OCI-LY3 (cell line): ENCODE data around the gene TESMIN.

Experiments
- H2AFZ ChIP-seq: fragments of 200-600, 300-600 bp; shearing (Covaris generic); 2 replicates; pipeline ENCODE4 v1.6.0; 2014; ENCODE audit warnings: antibody characterized with exemption, low read depth, low read length
- H3K27ac ChIP-seq: fragments of 200-600, 300-600 bp; sonication (generic); 2 replicates; pipeline ENCODE4 v1.5.1; 2014; ENCODE audit warnings: mild to moderate bottlenecking, low read length, moderate library complexity, mixed read lengths
- H3K27me3 ChIP-seq: fragments of 200-600, 300-600 bp; sonication (generic); 2 replicates; pipeline ENCODE4 v1.6.1; 2014; ENCODE audit warnings: low read depth, low read length, mixed read lengths
- H3K36me3 ChIP-seq: fragments of 200-600, 300-600 bp; sonication (generic); replicated peaks from 2 replicates; pipeline ENCODE3; 2014; ENCODE audit warnings: low read depth, low read length, mixed read lengths
- H3K4me1 ChIP-seq: fragments of 300-600, 200-600 bp; sonication (generic); 2 replicates; pipeline ENCODE4 v1.6.1; 2014; ENCODE audit warnings: low read length, mixed read lengths
- H3K4me2 ChIP-seq: fragments of 200-600, 300-600 bp; sonication (generic); 2 replicates; pipeline ENCODE4 v1.6.1; 2014; ENCODE audit warnings: low read length, mixed read lengths
- H3K4me3 ChIP-seq: fragments of 300-600, 200-600 bp; sonication (generic); 2 replicates; pipeline ENCODE4 v1.5.1; 2014; ENCODE audit warnings: antibody characterized with exemption, mild to moderate bottlenecking, low read length, moderate library complexity
- H3K79me2 ChIP-seq: fragments of 300-600, 200-600 bp; shearing (Covaris generic); 2 replicates; pipeline ENCODE4 v1.6.1; 2014; ENCODE audit warnings: mild to moderate bottlenecking, low read length, mixed read lengths
- H3K9ac ChIP-seq: fragments of 300-600, 200-600 bp; shearing (Covaris generic); 2 replicates; pipeline ENCODE4 v1.6.0; 2014; ENCODE audit warnings: mild to moderate bottlenecking, low read length, moderate library complexity
- H3K9me3 ChIP-seq: fragments of 200-600, 300-600 bp; shearing (Covaris generic); 2 replicates; pipeline ENCODE4 v1.6.1; 2014; ENCODE audit warnings: low read length, mixed read lengths; ENCODE audit not compliant: insufficient read depth
- H4K20me1 ChIP-seq: fragments of 200-600, 300-600 bp; sonication (generic); 2 replicates; pipeline ENCODE4 v1.6.1; 2016; ENCODE audit warnings: low read length, mixed read lengths; ENCODE audit not compliant: insufficient read depth
- EZH2phosphoT487 ChIP-seq: fragments of 200-600 bp; shearing (Covaris generic); IDR thresholded peaks from 2 replicates; pipeline ENCODE4 v1.6.1; 2018; ENCODE audit warnings: antibody characterized with exemption, mixed run types, low read depth
- TF ChIP-seq, protein P1 (sequence below): fragments of 200-600, 300-600 bp; sonication (generic); IDR thresholded peaks from 2 replicates; pipeline ENCODE4 v1.5.1; 2014; ENCODE audit warnings: antibody characterized with exemption, low read length, low read depth

The TESMIN gene

GRCh38 chr11:68756171-68756766 is 4.9 kb upstream of the TESMIN start:
- Histone ChIP-seq H2AFZ (no peak overlapping the region), H3K79me2 (no peaks in the 10 kb centered on the region), H4K20me1 (no peaks in the 10 kb centered on the region), H3K4me1 (no peaks in the 10 kb centered on the region), H3K27ac (no peak overlapping the region), H3K36me3 (no peaks in the 10 kb centered on the region), H3K9me3 (no peaks in the 10 kb centered on the region), H3K4me3 (no peak overlapping the region), H3K4me2 (no peak overlapping the region), H3K27me3 (peaks cover 5% of the 10 kb centered on the region; the same call in 1 of the 2 replicates), H3K9ac (no peak overlapping the region)
- TF ChIP-seq, protein P1, sequence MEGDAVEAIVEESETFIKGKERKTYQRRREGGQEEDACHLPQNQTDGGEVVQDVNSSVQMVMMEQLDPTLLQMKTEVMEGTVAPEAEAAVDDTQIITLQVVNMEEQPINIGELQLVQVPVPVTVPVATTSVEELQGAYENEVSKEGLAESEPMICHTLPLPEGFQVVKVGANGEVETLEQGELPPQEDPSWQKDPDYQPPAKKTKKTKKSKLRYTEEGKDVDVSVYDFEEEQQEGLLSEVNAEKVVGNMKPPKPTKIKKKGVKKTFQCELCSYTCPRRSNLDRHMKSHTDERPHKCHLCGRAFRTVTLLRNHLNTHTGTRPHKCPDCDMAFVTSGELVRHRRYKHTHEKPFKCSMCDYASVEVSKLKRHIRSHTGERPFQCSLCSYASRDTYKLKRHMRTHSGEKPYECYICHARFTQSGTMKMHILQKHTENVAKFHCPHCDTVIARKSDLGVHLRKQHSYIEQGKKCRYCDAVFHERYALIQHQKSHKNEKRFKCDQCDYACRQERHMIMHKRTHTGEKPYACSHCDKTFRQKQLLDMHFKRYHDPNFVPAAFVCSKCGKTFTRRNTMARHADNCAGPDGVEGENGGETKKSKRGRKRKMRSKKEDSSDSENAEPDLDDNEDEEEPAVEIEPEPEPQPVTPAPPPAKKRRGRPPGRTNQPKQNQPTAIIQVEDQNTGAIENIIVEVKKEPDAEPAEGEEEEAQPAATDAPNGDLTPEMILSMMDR: no peak
- TF ChIP-seq EZH2phosphoT487: no peak

DNA sequence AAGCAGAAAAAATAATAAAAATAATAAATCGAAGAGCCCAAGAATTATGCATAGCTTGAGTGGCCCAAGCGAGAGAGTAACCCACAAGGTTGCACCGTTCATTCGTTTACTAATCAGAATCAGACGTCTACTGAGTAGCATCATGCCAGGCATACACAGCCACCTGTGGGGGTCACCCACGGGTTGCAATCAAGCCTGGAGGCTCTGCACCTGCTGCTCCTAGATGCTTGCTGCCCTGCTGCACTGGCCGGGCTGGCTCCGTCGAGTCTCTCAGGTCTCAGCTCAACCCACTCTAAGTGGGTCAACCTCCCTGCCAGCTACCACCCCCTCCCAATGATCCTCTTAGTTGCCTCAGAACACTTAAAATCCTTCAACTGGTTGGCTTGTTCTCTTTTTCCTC is 2.0 kb upstream of the TESMIN start:
- peaks cover 5% of the 10 kb centered on the region; the same call in 1 of the 2 replicates for H3K27me3 ChIP-seq
- no peak overlapping the region for H3K4me2 ChIP-seq
- no peaks in the 10 kb centered on the region for H4K20me1 ChIP-seq
- TF ChIP-seq, protein P1: peak; percentile 24
- TF ChIP-seq EZH2phosphoT487: no peak
- H3K4me1 ChIP-seq: no peaks in the 10 kb centered on the region
- no peak overlapping the region for H3K9ac ChIP-seq
- H3K4me3 ChIP-seq: no peak overlapping the region
- H3K79me2 ChIP-seq: no peaks in the 10 kb centered on the region
- H3K27ac ChIP-seq: no peak overlapping the region
- H2AFZ ChIP-seq: no peak overlapping the region
- H3K36me3 ChIP-seq: no peaks in the 10 kb centered on the region
- H3K9me3 ChIP-seq: no peaks in the 10 kb centered on the region

GRCh38 chr11:68751004-68751325 is 355 bp downstream of the TESMIN start:
- H3K9me3 ChIP-seq: no peaks in the 10 kb centered on the region
- peak overlapping the region; percentile 75 for H3K4me2 ChIP-seq
- H3K27me3 ChIP-seq: no peaks in the 10 kb centered on the region
- H3K36me3 ChIP-seq: no peaks in the 10 kb centered on the region
- peak overlapping the region; percentile 70 for H3K9ac ChIP-seq
- no peaks in the 10 kb centered on the region for H4K20me1 ChIP-seq
- peak overlapping the region; percentile 82; the same call in 1 of the 2 replicates for H2AFZ ChIP-seq
- H3K4me1 ChIP-seq: no peaks in the 10 kb centered on the region
- H3K4me3 ChIP-seq: peak overlapping the region; percentile 86
- H3K27ac ChIP-seq: no peak overlapping the region
- TF ChIP-seq, protein P1: no peak
- TF ChIP-seq EZH2phosphoT487: no peak
- no peaks in the 10 kb centered on the region for H3K79me2 ChIP-seq

GRCh38 chr11:68750195-68751003 is 921 bp downstream of the TESMIN start:
- H3K4me3 ChIP-seq: peak overlapping the region; percentile 86; the same call in 1 of the 2 replicates
- no peak overlapping the region for H2AFZ ChIP-seq
- no peaks in the 10 kb centered on the region for H4K20me1 ChIP-seq
- no peak overlapping the region for H3K9ac ChIP-seq
- TF ChIP-seq, protein P1: no peak
- TF ChIP-seq EZH2phosphoT487: no peak
- H3K9me3 ChIP-seq: no peaks in the 10 kb centered on the region
- no peak overlapping the region for H3K4me2 ChIP-seq
- no peaks in the 10 kb centered on the region for H3K4me1 ChIP-seq
- H3K36me3 ChIP-seq: no peaks in the 10 kb centered on the region
- no peaks in the 10 kb centered on the region for H3K27me3 ChIP-seq
- no peaks in the 10 kb centered on the region for H3K79me2 ChIP-seq
- no peak overlapping the region for H3K27ac ChIP-seq
